Suppressor macrophage treated with lipopolysaccharide for 1 hour (primary cell): ENCODE data around the gene VWA8.

Experiments used
- DNase-seq, 3 donors: peaks; one replicate each; pipeline ENCODE4 v3.0.0-alpha.2; 2020 to 2022

VWA8 gene

DNA sequence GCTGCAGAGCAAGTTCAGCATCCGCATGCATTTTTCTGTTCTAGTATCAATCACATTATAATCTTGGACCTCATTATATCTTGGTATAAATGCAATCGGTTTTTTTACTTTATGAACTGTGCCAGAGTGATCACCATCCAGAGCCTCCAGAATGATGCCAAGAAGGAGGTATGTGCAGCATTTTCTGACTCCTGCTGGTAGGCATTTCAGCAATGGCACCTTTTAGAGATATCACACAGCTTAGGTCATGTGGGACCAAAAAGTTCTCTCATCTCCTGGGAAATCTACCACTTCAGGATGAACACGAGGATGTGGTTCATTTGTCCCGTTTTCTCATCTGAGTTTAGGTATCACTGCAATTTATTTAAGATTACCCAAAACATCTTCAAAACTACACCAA lies 220.4 kb downstream of the VWA8 start:
- no peak for DNase-seq

DNA sequence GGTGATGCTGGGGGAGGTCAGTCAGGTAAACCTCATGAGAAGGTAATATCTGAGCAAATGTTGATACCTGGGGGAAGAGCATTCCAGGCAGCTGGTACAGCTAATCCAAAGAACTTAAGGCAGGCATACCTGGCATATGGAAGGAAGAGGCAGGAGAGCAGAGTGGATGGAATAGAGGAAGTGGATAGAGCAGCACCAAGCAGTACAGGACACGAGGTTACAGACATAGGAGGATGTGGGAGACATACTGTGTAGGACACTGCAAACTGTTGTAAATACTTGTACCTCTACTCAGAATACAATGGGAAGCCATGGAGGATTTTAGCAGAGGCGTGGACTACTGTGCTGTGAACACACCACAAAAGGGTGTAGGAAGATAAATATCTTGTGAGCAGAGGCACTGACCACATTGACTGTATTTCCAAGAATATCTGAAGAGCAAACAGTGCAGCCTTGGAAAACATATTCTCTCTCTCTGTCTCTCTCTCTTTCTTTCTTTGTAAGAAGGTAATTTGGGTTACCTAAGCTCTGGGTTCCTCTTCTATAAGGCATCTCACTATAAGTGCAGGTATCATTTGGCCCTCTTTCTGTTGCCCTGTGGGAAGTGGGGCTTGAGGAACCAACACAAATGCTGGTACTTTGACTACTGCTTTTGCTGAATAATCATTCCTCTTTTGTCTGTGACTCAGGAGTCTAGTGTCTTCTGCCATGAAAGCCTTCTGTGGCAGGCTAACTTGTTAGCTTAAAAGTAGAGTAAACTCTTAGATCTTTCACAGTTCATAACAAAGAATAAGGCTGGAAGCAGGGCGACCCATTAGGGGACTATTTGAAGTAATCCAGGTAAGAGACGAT lies 238.0 kb downstream of the VWA8 start:
- DNase-seq = no peak

DNA sequence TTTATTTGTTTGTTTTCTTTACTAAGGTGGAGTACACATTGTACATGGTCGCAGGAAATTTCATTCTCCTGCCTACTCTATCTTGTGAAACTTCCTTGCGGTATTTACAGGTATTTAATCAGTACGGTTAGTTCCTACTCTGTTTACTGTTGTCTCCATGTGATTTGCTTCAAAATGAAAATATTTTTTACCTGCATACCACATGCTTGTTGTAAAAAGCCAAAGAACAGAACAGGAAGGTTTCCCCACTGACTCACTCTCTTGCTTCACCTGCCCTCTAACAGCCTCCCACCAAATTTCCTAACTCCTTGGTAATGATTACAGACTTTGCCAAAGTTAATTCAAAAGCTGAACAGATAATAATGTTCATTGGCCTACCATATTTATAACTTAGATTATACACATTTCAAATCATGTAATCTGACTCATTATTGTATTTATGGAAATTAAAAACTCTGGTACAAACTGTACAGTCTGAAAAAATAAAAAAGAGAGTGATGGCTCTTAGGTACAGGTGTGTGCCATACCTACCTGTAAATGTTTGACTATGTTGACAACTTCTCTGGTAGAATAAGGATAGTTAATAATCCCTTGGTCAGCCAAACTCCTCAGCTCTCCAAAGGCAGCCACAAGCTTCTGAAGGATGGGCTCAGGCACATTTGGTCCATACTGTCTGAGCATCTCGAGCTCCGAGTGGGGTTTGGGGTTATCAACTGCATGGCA lies 239.9 kb downstream of the VWA8 start:
- no peak for DNase-seq

DNA sequence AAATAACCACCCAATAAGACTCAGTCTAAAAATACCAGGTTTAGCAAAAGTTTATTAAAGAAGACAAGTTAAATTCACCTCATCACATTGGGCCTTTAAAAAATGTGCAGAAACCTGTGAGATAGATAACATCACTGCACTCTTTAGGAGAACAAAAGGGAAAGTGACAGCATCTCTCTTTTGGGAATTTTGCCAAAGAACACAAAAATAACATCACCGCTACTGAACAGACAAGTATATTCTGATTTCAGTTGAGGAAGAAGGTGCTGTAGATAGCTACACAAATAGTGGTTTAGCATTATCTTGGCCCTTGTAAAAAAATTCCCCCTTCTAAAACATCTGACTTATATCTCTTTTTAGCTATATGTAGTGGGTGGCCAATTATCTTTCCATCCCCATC lies 244.7 kb downstream of the VWA8 start:
- DNase-seq = no peak

DNA sequence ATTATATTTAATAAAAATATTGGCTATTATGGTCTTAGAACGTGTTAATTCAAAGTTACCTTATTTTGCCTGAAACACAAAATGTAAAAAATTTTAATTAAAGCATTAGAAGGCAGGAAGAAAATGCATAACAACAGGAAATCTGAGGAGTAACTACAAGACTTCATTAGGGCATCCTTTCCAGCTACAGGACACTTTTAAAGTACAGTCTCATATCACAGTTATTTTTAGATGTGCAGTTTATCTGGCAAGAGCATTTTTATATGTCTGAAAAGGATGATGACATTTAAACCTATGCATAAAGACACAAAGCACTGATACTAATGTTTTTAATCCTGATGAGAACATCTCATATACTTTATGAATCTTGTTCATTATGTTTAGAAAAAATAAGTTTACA lies 247.5 kb downstream of the VWA8 start:
- DNase-seq = no peak

DNA sequence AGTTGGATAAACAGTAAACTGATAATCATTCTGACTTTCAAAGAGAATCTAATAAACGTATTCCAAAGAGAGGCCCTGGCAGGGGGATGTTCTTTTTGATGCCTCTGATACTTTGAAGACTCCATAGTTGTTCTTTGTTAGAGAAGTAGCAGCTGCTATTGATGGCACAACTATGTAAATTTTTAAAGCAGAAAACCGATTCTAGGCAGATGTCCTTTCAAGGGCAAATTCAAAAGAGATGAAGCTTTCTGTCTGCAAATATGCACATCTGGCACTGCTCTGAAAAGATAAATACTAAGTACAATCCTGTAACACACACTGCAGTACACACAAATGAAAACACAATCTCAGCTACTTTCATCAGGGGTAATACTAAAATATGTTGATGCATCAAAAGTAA lies 250.1 kb downstream of the VWA8 start:
- DNase-seq = no peak

DNA sequence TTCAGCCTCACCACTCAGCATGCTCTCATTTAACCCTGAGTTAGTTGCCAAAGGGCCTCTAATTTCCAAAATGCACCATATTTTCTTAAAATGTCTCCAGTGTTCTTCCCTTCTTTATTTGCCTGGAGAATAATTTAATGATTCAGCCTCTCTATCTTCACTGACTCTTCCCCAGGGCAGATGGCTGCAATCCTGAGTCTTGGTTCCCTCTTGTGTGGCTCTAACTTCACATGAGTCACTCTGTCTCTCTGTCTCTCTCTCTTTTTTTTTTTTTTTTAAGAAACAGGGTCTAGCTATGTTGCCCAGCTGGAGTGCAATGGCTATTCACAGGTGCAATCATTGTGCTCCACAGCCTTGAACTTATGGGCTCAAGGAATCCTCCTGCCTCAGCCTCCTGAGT lies 251.4 kb downstream of the VWA8 start:
- DNase-seq = peak in 2 of 3 donors; percentile 13 to 35

DNA sequence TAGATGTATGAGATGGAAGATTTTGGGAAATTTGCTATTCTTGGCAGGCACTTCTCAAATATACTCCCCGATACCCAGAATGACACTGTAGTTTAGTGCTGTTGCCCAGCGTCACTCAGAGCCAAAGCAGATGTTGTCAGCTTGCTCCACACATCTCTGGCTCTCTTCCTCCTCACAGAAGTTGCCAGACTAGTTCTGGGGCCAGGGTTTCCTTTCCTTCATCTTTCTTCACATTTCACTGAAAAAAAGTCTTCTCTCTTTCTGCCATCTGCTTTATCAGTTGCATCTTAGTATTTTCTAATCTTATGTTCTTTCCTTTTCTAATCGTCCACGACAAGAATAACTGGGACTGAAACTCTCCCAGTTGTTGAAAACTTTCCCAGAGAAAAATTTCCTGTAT lies 252.2 kb downstream of the VWA8 start:
- DNase-seq = no peak

DNA sequence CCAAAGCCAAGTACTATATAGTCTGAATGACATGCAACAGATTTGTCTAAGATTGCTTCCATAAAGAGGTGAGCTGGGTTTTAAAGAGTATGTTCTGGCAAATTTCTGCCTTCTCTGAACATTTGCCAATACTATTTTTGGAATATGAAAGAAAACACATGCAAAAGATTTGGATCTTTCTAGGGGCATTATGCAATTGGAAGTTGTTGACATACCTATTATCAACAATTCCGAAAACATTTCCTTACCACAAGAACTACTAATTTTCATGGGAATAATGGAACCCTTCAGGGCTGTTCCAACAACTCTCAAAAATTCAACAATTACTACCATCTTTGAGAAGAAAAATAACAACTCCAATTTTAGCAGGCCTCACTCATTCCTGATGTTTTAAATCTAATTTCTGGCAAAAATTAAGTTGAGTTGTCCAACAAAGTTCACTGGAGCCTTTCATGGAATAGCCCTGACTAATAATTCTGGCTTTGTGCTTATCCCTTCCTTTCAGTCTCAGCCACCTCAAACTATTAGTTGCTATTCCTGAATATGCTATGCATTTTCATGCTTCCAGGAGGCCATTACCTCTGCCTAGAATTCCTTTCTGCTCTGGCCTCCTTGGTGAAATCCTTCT lies 253.6 kb downstream of the VWA8 start:
- no peak for DNase-seq

DNA sequence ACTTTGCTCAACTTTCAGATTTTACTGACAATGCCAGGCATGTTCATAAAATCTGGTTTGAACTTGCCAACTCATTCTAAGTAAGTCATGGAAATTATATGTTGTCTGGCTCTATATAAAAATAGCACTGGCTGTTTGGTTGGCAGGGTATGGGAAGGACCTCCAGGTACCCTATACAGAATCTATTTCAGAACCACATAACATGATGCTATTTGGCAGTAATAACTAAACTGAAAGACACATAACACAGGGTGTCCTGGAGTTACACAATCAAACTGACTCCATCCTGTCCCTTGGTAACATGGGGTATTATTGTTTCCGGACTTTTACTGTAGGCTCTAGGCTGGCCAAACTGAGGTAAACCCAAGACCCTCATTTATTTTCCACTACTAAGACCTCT lies 254.8 kb downstream of the VWA8 start:
- DNase-seq = no peak

DNA sequence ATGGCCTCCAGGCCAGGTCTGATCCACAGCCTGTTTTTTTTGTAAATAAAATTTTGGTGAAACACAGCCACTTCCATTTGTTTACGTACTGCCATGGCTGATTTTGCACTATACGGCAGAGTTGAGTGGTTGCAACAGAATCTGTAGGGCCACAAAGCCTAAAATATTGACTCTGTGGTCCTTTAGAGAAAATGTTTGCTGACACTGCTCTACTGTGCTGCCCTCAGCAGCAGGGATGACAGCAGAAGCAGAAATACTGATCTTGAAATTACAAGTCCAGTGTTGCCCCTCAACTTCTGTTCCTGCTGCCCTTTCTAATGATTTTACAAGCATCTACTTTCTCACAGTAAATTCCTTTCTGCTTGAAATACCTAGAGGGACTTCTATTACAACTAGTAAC lies 258.4 kb downstream of the VWA8 start:
- no peak for DNase-seq

DNA sequence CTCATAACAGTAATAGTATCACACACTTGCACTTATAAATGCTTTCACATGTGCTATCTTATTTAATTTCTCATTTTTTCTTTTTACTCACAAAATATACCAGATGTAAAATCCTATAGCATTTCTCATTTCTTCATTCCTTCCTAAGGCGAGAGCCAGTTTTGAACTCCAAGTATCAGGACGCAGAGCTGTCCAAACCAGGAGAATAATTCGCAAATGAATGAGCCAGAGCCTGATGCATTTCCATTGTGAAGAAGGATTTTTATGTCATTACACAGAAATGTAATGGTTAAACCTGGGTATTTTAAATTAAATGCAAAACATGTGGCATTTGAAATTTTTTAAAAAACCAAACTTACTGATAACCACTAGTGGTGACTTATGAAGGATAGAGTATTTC lies 259.2 kb downstream of the VWA8 start:
- DNase-seq = no peak

DNA sequence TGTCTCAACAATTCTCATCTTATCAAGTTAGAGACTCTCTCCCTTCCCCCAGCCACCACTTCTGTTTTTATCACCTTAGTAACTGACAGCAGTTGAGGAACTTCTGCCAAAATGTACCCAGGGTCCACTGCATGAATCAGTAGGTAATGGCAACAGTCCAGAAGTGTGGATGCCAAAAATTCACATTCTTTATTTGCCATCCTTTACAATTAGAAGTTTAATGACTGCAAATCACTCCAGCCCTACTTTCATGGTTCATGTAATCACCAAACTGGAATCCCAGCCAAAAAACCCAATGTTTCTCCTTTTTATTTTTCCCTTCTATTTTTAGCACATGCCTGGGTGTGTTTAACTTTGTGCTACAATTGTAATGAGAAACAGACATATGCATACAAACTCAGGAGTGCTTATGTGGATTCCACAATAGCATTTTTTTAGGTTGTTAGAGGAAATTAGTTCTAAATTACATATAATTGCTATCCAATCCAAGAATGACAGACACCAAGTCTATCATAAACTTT lies 260.1 kb downstream of the VWA8 start:
- peak in 2 of 3 donors; percentile 27 to 31 for DNase-seq

DNA sequence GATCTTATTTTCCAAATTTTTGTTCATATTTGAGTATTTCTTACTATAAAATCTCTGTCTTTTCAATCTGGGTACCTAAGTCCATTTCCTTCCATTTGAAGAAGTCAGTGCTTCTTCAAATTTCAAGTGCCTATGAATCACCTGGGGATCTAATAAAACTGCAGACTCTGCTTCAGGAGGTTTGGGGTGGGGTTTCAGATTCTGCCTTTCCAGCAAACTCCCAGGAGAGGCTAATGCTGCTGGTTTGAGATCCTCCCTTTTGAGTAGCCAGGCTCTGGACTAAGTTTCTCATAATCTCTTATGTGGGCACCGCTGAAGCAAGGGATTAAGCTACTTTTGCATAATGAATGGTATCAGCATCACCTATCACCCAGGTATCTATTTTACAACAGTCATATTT lies 261.1 kb downstream of the VWA8 start:
- no peak for DNase-seq

DNA sequence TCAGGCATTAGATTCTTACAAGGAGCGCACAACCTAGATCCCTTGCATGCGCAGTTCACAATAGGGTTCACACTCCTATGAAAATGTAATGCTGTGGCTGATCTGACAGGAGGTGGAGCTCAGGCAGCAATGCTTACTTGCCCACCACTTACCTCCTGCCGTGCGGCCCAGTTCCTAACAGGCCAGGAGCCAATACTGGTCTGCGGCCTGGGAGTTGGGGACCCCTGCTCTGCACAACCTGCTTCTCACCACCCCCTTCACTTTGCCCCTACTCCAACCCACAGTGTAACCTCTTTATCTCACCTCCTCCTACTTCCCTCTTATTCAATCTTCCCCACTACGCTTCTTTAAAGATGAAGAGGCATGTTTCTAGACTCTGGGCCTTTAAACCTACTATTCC lies 263.3 kb downstream of the VWA8 start:
- DNase-seq = no peak

DNA sequence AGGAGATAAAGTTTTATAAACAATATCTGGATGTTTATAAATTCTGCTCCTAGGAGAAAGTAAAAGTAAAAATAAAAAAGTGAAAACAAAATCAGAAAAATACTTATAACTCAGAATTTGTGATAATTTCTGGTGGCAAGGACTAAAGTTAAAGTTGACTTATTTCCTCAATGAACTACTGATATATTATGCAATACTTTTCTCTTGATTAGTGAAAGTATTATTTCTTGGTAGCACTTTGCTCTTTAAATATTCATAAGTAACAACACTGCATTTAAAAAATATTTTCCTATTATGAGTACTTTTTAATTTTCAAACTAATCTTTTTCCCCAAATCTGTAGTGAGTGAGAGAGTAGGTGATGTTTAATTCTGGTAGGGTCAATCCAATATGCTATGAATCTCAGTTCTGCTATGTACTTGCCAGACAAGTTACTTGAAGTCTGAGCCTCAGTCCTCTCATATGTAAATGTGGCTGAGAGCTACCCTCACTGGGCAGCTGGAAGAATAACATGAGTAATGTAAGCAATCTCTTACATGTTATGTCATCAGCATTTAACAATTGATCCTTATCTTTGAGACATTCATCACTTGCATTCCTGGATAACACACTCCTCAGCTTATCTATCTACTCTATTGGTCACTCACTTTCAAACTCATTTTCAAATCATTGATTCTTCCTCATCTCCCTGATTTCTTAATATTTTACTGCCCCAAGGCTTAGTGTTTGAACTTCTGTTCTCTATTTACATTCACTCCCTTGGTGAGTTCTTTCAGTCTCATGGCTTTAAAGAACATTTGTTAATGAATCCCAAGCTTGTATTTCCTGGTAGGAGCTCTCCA lies 264.5 kb downstream of the VWA8 start:
- DNase-seq = peak in 2 of 3 donors; percentile 11 to 31

DNA sequence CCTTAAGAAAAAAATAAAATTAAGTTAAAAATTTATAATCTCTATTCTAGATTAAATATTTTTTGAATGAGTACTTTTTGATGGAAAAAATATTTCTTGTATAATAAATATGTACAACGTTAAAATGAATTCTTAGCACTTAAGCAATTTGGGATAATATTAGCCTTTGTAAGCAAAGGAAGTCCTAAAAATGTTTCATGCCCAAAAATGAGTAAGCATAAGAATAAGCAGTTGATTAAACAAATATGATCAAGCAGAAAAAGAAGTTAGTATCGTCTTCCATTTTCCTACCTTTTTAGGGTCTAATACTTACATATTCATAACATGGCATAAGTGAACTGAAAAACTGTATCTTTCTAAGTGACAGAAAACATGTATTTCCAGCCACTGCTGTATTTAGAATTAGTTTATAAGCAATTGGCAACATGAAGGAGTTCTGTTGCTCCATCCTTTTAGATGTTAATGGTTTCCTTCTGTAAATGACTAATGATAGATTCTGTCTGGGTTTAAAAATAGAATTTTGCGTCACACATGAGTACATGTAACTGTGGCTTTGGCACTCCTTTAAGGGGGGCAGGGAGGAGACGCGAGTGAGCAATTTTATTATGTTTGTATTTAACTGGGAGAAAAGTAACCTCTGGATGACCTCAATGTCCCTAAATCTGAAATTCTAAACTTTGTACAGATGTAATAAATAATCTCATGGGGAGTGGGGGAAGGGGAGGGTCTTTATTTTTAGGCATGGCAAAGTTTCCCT lies 266.2 kb downstream of the VWA8 start:
- DNase-seq = peak; percentile 66 to 90 (median 90)

DNA sequence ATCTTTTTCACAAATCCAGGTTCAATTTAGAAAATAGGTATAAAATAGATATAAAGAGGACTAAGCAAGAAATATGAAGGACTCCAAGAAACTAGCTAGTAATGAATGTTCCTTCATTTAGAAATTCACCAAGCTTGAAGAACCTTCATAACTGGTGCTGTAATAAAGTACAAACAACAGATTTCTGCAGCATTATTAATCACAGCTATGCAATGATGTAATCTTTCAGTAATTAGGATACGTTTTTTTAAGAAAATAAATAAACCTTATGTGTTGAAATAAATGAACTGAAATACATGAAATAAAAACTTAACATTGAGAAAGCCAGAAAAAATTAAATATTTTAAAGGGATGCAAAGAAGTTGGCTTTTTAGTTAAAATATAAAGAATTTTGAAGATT lies 267.5 kb downstream of the VWA8 start:
- DNase-seq = no peak

DNA sequence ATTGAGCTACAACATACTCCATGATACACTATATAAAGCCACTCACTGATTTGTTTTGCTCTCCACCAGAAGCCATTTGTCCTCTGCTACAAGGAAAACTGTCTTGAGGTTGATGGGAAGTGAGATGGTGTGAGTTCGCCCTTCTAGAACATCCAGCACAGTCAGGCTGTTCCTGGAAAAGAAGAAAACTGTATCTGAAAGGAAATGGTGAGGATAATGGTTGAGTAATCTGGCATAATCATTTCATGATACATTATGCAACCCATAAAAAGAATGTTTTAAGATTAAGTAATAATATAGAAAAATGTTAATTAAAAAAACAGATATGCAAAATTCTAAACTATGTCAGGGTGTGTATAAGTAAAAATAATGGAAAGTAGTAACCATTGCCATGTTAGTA lies 269.6 kb downstream of the VWA8 start:
- DNase-seq = no peak

DNA sequence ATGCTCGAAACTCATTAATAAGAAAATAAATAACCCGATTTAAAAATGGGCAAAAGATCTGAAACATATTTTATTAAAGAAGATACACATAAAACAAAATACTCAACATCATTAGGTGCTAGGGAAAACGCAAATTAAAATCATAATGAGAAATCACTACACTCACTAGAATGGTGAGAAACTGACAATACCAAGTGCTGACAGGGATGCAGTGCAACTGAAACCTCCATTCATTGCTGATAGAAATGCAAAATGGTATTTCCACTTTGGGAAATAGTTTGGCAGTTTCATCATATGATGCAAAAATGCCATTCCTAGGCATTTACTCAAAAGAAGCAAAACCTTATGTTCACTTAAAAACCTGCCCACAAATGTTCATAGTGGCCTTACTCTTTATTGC lies 278.1 kb downstream of the VWA8 start:
- no peak for DNase-seq

DNA sequence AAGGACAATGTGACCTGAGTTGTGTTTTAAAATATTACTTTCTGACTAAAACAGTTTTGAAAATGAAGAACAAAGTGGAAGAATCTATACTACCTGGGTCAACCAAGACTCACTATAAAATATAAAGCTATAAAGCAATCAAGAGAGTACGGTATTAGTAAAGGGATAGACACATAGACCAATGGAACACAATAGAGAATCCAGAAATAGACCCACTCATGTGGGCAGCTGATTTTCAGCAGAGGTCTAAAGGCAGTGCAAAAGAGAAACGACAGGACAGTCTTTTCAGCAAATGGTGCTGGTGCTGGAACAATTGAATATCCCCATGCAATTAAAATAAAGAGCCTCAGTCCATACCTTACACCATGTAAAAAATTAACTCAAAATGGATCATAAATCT lies 278.9 kb downstream of the VWA8 start:
- no peak for DNase-seq

DNA sequence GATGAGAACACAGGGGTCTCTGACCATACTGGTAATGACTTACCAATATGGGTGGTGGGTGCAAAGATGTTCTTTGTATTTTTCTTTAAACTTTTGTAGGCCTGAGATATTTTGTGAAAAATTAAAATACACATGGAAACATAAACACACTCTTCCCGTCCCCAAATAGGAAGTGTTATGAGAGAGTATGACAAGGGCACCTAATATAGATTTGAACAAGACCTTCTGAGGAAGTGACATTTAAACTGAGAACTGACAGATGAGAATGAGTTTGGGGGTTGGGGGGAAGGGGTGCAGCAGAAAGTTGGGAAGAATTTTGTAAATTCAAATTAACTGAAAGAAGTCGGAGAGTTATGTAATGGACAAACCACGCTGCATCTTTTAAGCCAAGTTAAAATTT lies 279.3 kb downstream of the VWA8 start:
- peak in 1 of 3 donors; percentile 15 for DNase-seq
